OCI-M1 (cell line): ENCODE data around the gene ZNF112.
A peak's percentile ranks its signal among the peaks of the same experiment; 100 is the strongest.
"Not testable (repeated sequence)": the region's sequence is repeated elsewhere in the genome, so short reads cannot be mapped to it uniquely, and the experiment has no call there.

ENCODE experiments used
- DNase-seq: peaks from one replicate; lab custom pipeline; 2025; lab: John Stamatoyannopoulos, UW

The ZNF112 gene

GRCh38 chr19:44356383-44357111, at the start of gene ZNF112:
TSS of gene ZNF112 (minus strand) at chr19:44356680. CDS start at chr19:44340539, 16,141 bp downstream.
- DNase-seq: peak; percentile 97

- DNase-seq: no peak
Observed at GRCh38 chr19:44401139-44402115, 44.9 kb upstream of the ZNF112 start, which contains the start of gene ZNF285. TSS of gene ZNF285 (minus strand) at chr19:44401608. CDS start at chr19:44397213, 4,395 bp downstream.

GRCh38 chr19:44389268-44389667, 32.8 kb upstream of the ZNF112 start:
- DNase-seq: not testable (repeated sequence)

- DNase-seq: no peak
Observed at GRCh38 chr19:44374789-44375188, 18.3 kb upstream of the ZNF112 start.

GRCh38 chr19:44371815-44372480, 15.5 kb upstream of the ZNF112 start:
- DNase-seq: no peak

GRCh38 chr19:44367024-44367423, 10.5 kb upstream of the ZNF112 start:
- DNase-seq: no peak

GRCh38 chr19:44346556-44346955, 9.9 kb downstream of the ZNF112 start:
- DNase-seq: no peak

- no peak for DNase-seq
Observed at GRCh38 chr19:44345959-44346358, 10.5 kb downstream of the ZNF112 start.

- DNase-seq: no peak
Observed at GRCh38 chr19:44344255-44344654, 12.2 kb downstream of the ZNF112 start.

- no peak for DNase-seq
Observed at GRCh38 chr19:44341794-44342193, 14.7 kb downstream of the ZNF112 start.

- not testable (repeated sequence) for DNase-seq
Observed at GRCh38 chr19:44334639-44335038, 21.8 kb downstream of the ZNF112 start.

- no peak for DNase-seq
Observed at GRCh38 chr19:44332145-44332544, 24.3 kb downstream of the ZNF112 start.

GRCh38 chr19:44315883-44316282, 40.6 kb downstream of the ZNF112 start:
- no peak for DNase-seq

GRCh38 chr19:44313231-44313630, 43.2 kb downstream of the ZNF112 start:
- no peak for DNase-seq

GRCh38 chr19:44308011-44308410, 48.5 kb downstream of the ZNF112 start:
- peak; percentile 29 for DNase-seq

- DNase-seq: no peak
Observed at GRCh38 chr19:44306283-44306682, 50.2 kb downstream of the ZNF112 start.

GRCh38 chr19:44305457-44305856, 51.0 kb downstream of the ZNF112 start:
- no peak for DNase-seq

- peak; percentile 98 for DNase-seq
Observed at GRCh38 chr19:44304659-44305193, 51.8 kb downstream of the ZNF112 start, which contains the start of gene ZNF235. TSS of gene ZNF235 (minus strand) at chr19:44305025. CDS start at chr19:44303404, 1,621 bp downstream.

- DNase-seq: peak; percentile 66
Observed at GRCh38 chr19:44303976-44304568, 52.4 kb downstream of the ZNF112 start.

GRCh38 chr19:44303320-44303719, 53.2 kb downstream of the ZNF112 start:
- no peak for DNase-seq

GRCh38 chr19:44284968-44285367, 71.5 kb downstream of the ZNF112 start:
- no peak for DNase-seq
